ENCODE data around the gene STK25.

Gene STK25

GRCh38 chr2:241498115-241499070 is 10.0 kb downstream of the STK25 start:
- DNase-seq (ENCODE audit: extremely low spot score, insufficient read length, low read depth) (no peak), FAIRE-seq (no peak)

- FAIRE-seq = no peak
- DNase-seq (ENCODE audit: extremely low spot score, insufficient read length, low read depth) = no peak
These were observed 11.2 kb downstream of the STK25 start for GRCh38 chr2:241496904-241497877.

- FAIRE-seq (no peak), DNase-seq (ENCODE audit: extremely low spot score, insufficient read length, low read depth) (no peak)
These were observed 12.2 kb downstream of the STK25 start for GRCh38 chr2:241496003-241496707.

- DNase-seq (ENCODE audit: extremely low spot score, insufficient read length, low read depth) (no peak), FAIRE-seq (no peak)
These were observed 13.0 kb downstream of the STK25 start for GRCh38 chr2:241495172-241496002.

- FAIRE-seq = no peak
- DNase-seq (ENCODE audit: extremely low spot score, insufficient read length, low read depth) = no peak
These were observed 14.0 kb downstream of the STK25 start for GRCh38 chr2:241494311-241494908.

GRCh38 chr2:241493092-241493491 is 15.3 kb downstream of the STK25 start:
- DNase-seq (ENCODE audit: extremely low spot score, insufficient read length, low read depth) (no peak), FAIRE-seq (no peak)

- DNase-seq (ENCODE audit: extremely low spot score, insufficient read length, low read depth) = no peak
- no peak for FAIRE-seq
These were observed 16.2 kb downstream of the STK25 start for GRCh38 chr2:241492174-241492565.

- no peak for FAIRE-seq
- DNase-seq (ENCODE audit: extremely low spot score, insufficient read length, low read depth) = no peak
These were observed 16.7 kb downstream of the STK25 start for GRCh38 chr2:241491549-241492173.

- DNase-seq (ENCODE audit: extremely low spot score, insufficient read length, low read depth) = no peak
- FAIRE-seq = no peak
These were observed 17.4 kb downstream of the STK25 start for GRCh38 chr2:241490825-241491506.

- DNase-seq (ENCODE audit: extremely low spot score, insufficient read length, low read depth) (no peak), FAIRE-seq (no peak)
These were observed 18.4 kb downstream of the STK25 start for GRCh38 chr2:241489733-241490680.

- FAIRE-seq (no peak), DNase-seq (ENCODE audit: extremely low spot score, insufficient read length, low read depth) (no peak)
These were observed 19.3 kb downstream of the STK25 start for GRCh38 chr2:241489088-241489487.

GRCh38 chr2:241485172-241485911 is 23.0 kb downstream of the STK25 start:
- DNase-seq (ENCODE audit: extremely low spot score, insufficient read length, low read depth) (no peak), FAIRE-seq (no peak)

GRCh38 chr2:241483305-241483704 is 25.1 kb downstream of the STK25 start:
- FAIRE-seq (no peak), DNase-seq (ENCODE audit: extremely low spot score, insufficient read length, low read depth) (no peak)

GRCh38 chr2:241482126-241482955 is 26.0 kb downstream of the STK25 start:
- no peak for FAIRE-seq
- no peak for DNase-seq (ENCODE audit: extremely low spot score, insufficient read length, low read depth)

- FAIRE-seq = no peak
- DNase-seq (ENCODE audit: extremely low spot score, insufficient read length, low read depth) = no peak
These were observed 26.7 kb downstream of the STK25 start for GRCh38 chr2:241481687-241482086.

Measured in GM18507 (cell line).